GM15510 (cell line): ENCODE measurements around the gene TADA3.

Experiments
- POLR2A ChIP-seq: IDR thresholded peaks from 3 replicates; pipeline ENCODE4 v1.6.1; 2011; ENCODE audit warnings: borderline replicate concordance; ENCODE audit not compliant: insufficient read length; ENCODE audit errors: extremely low read depth

The TADA3 gene

GRCh38 chr3:9792405-9793160 lies at the start of gene TADA3, which contains the start of gene ARPC4:
Gene TADA3 (minus strand): TSS chr3:9792473. CDS start chr3:9791466, 1,007 bp downstream.
Gene ARPC4 (plus strand): TSS chr3:9793082. CDS start chr3:9793122, 40 bp downstream.
- peak; percentile 90 for TF ChIP-seq POLR2A

- TF ChIP-seq POLR2A, result no peak
Measured at GRCh38 chr3:9841015-9841414, 48.7 kb upstream of the TADA3 start.

GRCh38 chr3:9838856-9839255 lies 46.6 kb upstream of the TADA3 start:
- TF ChIP-seq POLR2A, result no peak

GRCh38 chr3:9837701-9838582 lies 45.7 kb upstream of the TADA3 start:
- TF ChIP-seq POLR2A, result no peak

- no peak for TF ChIP-seq POLR2A
Measured at GRCh38 chr3:9834520-9835380, 42.5 kb upstream of the TADA3 start.

- TF ChIP-seq POLR2A, result no peak
Measured at GRCh38 chr3:9833078-9833477, 40.8 kb upstream of the TADA3 start.

- TF ChIP-seq POLR2A, result no peak
Measured at GRCh38 chr3:9831253-9831652, 39.0 kb upstream of the TADA3 start.

- no peak for TF ChIP-seq POLR2A
Measured at GRCh38 chr3:9828801-9829755, 36.8 kb upstream of the TADA3 start.

GRCh38 chr3:9826815-9827573 lies 34.7 kb upstream of the TADA3 start:
- TF ChIP-seq POLR2A, result no peak

GRCh38 chr3:9825451-9826040 lies 33.3 kb upstream of the TADA3 start:
- TF ChIP-seq POLR2A, result no peak

- TF ChIP-seq POLR2A, result no peak
Measured at GRCh38 chr3:9820946-9821345, 28.7 kb upstream of the TADA3 start.

GRCh38 chr3:9820543-9820942 lies 28.3 kb upstream of the TADA3 start:
- no peak for TF ChIP-seq POLR2A
